ENCODE results near the gene TMTC3. TPM values are rescaled to one million over a fixed set of nuclear protein-coding genes. Genes with fewer than 3 reads are reported as not detected.

The TMTC3 gene
- total and polyA plus RNA-seq, 4 donors = 3.0 to 28.2 (median 6.3) TPM

DNA sequence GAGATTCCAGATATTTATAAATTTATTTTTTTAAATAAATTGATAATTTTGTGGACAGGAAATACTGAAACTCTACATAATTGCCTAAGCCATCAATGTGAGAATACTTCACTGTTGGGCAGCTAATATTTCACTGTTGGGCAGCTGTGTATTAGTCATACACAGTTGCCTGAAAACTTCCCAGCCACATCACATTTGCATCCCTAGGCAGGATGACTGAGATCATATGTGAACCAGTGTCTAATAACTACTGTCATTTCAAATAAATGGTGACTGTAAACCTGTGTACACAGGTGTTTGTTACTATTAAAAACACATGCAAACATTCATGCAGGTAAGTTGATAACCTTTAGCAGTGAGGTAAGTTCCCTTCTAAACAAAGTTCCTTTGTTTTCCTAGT is 43.9 kb downstream of the TMTC3 start (continued):
- TF ChIP-seq, protein P1, sequence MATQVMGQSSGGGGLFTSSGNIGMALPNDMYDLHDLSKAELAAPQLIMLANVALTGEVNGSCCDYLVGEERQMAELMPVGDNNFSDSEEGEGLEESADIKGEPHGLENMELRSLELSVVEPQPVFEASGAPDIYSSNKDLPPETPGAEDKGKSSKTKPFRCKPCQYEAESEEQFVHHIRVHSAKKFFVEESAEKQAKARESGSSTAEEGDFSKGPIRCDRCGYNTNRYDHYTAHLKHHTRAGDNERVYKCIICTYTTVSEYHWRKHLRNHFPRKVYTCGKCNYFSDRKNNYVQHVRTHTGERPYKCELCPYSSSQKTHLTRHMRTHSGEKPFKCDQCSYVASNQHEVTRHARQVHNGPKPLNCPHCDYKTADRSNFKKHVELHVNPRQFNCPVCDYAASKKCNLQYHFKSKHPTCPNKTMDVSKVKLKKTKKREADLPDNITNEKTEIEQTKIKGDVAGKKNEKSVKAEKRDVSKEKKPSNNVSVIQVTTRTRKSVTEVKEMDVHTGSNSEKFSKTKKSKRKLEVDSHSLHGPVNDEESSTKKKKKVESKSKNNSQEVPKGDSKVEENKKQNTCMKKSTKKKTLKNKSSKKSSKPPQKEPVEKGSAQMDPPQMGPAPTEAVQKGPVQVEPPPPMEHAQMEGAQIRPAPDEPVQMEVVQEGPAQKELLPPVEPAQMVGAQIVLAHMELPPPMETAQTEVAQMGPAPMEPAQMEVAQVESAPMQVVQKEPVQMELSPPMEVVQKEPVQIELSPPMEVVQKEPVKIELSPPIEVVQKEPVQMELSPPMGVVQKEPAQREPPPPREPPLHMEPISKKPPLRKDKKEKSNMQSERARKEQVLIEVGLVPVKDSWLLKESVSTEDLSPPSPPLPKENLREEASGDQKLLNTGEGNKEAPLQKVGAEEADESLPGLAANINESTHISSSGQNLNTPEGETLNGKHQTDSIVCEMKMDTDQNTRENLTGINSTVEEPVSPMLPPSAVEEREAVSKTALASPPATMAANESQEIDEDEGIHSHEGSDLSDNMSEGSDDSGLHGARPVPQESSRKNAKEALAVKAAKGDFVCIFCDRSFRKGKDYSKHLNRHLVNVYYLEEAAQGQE (IDR thresholded peaks at IDR 0.05) = no peak
- TF ChIP-seq, protein P2, sequence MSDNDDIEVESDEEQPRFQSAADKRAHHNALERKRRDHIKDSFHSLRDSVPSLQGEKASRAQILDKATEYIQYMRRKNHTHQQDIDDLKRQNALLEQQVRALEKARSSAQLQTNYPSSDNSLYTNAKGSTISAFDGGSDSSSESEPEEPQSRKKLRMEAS (IDR thresholded peaks at IDR 0.05) = no peak
- TF ChIP-seq SP1 (IDR thresholded peaks at IDR 0.05) (no peak), JUND (IDR thresholded peaks at IDR 0.05) (no peak), FOXA2 (IDR thresholded peaks at IDR 0.05) (no peak)

DNA sequence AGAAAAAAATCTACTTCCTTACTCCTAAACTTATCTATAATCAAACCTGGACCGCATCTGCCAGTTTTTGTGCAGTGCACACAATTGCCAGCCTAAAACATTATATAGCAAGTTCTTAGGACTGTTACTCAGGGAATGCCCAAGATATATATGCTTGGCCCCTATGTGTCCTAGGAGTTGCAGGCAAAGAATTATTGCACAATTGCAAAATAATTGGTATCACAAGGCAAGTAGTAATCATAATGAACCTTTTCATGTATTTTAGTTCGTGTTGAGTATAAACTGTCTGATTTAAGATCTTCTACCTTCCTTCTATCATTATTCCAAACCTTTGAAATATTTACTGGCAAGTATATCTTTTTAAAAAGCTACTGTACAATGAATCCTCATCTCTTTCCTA is 45.5 kb downstream of the TMTC3 start:
- H3K9me3 ChIP-seq (ENCODE audit: control insufficient read depth in 4 of 4, low read length in 3 of 4) = no peaks in the 10 kb centered on the region
- H3K36me3 ChIP-seq (ENCODE audit: control insufficient read depth in 4 of 4, insufficient read depth in 3 of 4, low read depth in 1 of 4, low read length in 3 of 4) = peaks cover 0 to 6% (median 3%) of the 10 kb centered on the region in 4 donors
- H3K4me3 ChIP-seq (ENCODE audit: low read depth in 1 of 3, low read length in 3 of 3) = no peak overlapping the region
- no peak overlapping the region for H3K9ac ChIP-seq (ENCODE audit: low read depth in 1 of 2, low read length in 2 of 2)
- H3K27me3 ChIP-seq (ENCODE audit: control insufficient read depth in 4 of 4, insufficient read depth in 4 of 4, low read length in 3 of 4) = no peaks in the 10 kb centered on the region
- H3K4me1 ChIP-seq (ENCODE audit: control insufficient read depth in 4 of 4, insufficient read depth in 4 of 4, low read length in 3 of 4) = no peaks in the 10 kb centered on the region
- DNase-seq (ENCODE audit: low spot score) = no peak
- 91% methylated on average over 2 of the region's 2 CpGs for WGBS
- no peak overlapping the region for H3K27ac ChIP-seq (ENCODE audit: low read depth in 1 of 2, low read length in 2 of 2)
- TF ChIP-seq HNF4A (conservative IDR thresholded peaks at IDR 0.05) (no peak), NR2F2 (IDR thresholded peaks at IDR 0.05) (no peak), TAF1 (conservative IDR thresholded peaks at IDR 0.05) (no peak), FOXA2 (IDR thresholded peaks at IDR 0.05) (no peak), GABPA (IDR thresholded peaks at IDR 0.05 in 1 of 2, conservative IDR thresholded peaks at IDR 0.05 in 1 of 2) (no peak), RAD21 (IDR thresholded peaks at IDR 0.05) (no peak), EGR1 (IDR thresholded peaks at IDR 0.05; ENCODE audit: low read depth in 2 of 2) (no peak), JUND (IDR thresholded peaks at IDR 0.05) (no peak)
- TF ChIP-seq, protein P3, sequence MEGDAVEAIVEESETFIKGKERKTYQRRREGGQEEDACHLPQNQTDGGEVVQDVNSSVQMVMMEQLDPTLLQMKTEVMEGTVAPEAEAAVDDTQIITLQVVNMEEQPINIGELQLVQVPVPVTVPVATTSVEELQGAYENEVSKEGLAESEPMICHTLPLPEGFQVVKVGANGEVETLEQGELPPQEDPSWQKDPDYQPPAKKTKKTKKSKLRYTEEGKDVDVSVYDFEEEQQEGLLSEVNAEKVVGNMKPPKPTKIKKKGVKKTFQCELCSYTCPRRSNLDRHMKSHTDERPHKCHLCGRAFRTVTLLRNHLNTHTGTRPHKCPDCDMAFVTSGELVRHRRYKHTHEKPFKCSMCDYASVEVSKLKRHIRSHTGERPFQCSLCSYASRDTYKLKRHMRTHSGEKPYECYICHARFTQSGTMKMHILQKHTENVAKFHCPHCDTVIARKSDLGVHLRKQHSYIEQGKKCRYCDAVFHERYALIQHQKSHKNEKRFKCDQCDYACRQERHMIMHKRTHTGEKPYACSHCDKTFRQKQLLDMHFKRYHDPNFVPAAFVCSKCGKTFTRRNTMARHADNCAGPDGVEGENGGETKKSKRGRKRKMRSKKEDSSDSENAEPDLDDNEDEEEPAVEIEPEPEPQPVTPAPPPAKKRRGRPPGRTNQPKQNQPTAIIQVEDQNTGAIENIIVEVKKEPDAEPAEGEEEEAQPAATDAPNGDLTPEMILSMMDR (IDR thresholded peaks at IDR 0.05; ENCODE audit: low read depth, low read length, missing input control) = no peak

DNA sequence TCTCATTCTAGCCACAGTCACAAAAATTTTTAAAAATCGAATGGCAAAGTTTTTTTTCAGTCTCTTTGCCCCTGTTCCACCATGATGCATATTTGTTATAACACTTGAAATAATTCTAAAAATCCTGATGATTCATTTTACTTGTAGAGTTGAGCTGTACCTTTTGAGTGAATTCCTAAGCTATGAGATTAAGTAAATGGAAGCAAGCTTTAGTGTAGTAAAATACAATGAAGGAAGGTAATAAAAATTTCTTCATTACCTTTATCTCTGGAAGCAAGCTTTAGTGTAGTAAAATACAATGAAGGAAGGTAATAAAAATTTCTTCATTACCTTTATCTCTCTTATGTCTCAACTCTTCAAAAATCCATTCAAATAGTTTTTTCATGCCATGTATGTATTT is 46.1 kb downstream of the TMTC3 start:
- H3K9me3 ChIP-seq (ENCODE audit: control insufficient read depth in 4 of 4, low read length in 3 of 4) = no peaks in the 10 kb centered on the region
- H3K9ac ChIP-seq (ENCODE audit: low read depth in 1 of 2, low read length in 2 of 2) = no peak overlapping the region
- DNase-seq (ENCODE audit: low spot score) = no peak
- no peak for TF ChIP-seq HNF4G (IDR thresholded peaks at IDR 0.05)
- H3K4me1 ChIP-seq (ENCODE audit: control insufficient read depth in 4 of 4, insufficient read depth in 4 of 4, low read length in 3 of 4) = no peaks in the 10 kb centered on the region
- H3K4me3 ChIP-seq (ENCODE audit: low read depth in 1 of 3, low read length in 3 of 3) = no peak overlapping the region
- no peaks in the 10 kb centered on the region for H3K27me3 ChIP-seq (ENCODE audit: control insufficient read depth in 4 of 4, insufficient read depth in 4 of 4, low read length in 3 of 4)
- no peak overlapping the region for H3K27ac ChIP-seq (ENCODE audit: low read depth in 1 of 2, low read length in 2 of 2)
- WGBS = 86% methylated on average over 1 of the region's 1 CpG
- peaks cover 0 to 6% (median 4%) of the 10 kb centered on the region in 4 donors for H3K36me3 ChIP-seq (ENCODE audit: control insufficient read depth in 4 of 4, insufficient read depth in 3 of 4, low read depth in 1 of 4, low read length in 3 of 4)

Data from liver (tissue), 9 donors.